IMR-90 (cell line): ENCODE results near the gene SLC9A5. TPM values are rescaled to one million over a fixed set of nuclear protein-coding genes. Genes with fewer than 3 reads are reported as not detected.

Source experiments
- ATAC-seq: fragments of 200-7000 bp; cut with Tn5 transposase; 2 replicates; pipeline ENCODE4 v1.9.1; 2020; ENCODE audit warnings: low read depth, mild to moderate bottlenecking, moderate library complexity
- BruUV-seq: library from RNA; stranded (reverse); fragments of 400-500 nt; replicated peaks from 2 replicates; lab custom pipeline; 2021; lab: Mats Ljungman, UMichigan
- CTCF ChIA-PET: fragments of 300-600 bp; formaldehyde crosslinking; extraction: SDS; loops from one replicate; lab custom pipeline; 2021; ENCODE audit warnings: antibody characterized with exemption; lab: Yijun Ruan, JAX
- POLR2A ChIA-PET: fragments of 300-600 bp; sonication (Branson Sonifier 250); formaldehyde crosslinking; loops from one replicate; lab custom pipeline; 2022; ENCODE audit warnings: antibody characterized with exemption; ENCODE audit not compliant: unreplicated experiment; lab: Charles Lee
- DNase-seq: peaks from one replicate; pipeline ENCODE4 v3.0.0; 2013
- H2AFZ ChIP-seq: replicated peaks from 2 replicates; pipeline ENCODE3; 2013; ENCODE audit warnings: low read length, mild to moderate bottlenecking; ENCODE audit not compliant: poor library complexity
- H2AK5ac ChIP-seq: 2 replicates; pipeline ENCODE4 v1.6.1; 2013; ENCODE audit warnings: low read depth, low read length, inconsistent platforms
- H2AK9ac ChIP-seq: replicated peaks from 2 replicates; pipeline ENCODE3; 2013; ENCODE audit warnings: mild to moderate bottlenecking, low read depth, low read length, moderate library complexity; ENCODE audit not compliant: poor library complexity
- H2BK120ac ChIP-seq: 2 replicates; pipeline ENCODE4 v1.6.1; 2013; ENCODE audit warnings: low read depth, low read length, inconsistent platforms
- H2BK15ac ChIP-seq: 3 replicates; pipeline ENCODE4 v1.6.1; 2013; ENCODE audit warnings: low read depth, low read length, inconsistent platforms
- H2BK20ac ChIP-seq: 2 replicates; pipeline ENCODE4 v1.6.1; 2013; ENCODE audit warnings: low read depth, mild to moderate bottlenecking, inconsistent platforms, low read length, moderate library complexity
- H2BK5ac ChIP-seq: 2 replicates; pipeline ENCODE4 v1.6.1; 2013; ENCODE audit warnings: mild to moderate bottlenecking, low read depth, low read length, inconsistent platforms; ENCODE audit not compliant: poor library complexity, severe bottlenecking
- H3K14ac ChIP-seq: replicated peaks from 2 replicates; pipeline ENCODE4 v1.6.1; 2013; ENCODE audit warnings: low read depth, low read length, inconsistent platforms
- H3K18ac ChIP-seq: 2 replicates; pipeline ENCODE4 v1.6.1; 2013; ENCODE audit warnings: low read depth, low read length, control low read depth
- H3K23ac ChIP-seq: 2 replicates; pipeline ENCODE4 v1.6.1; 2013; ENCODE audit warnings: low read depth, low read length, inconsistent platforms
- H3K27ac ChIP-seq: 2 replicates; pipeline ENCODE4 v1.5.1; 2013; ENCODE audit warnings: mild to moderate bottlenecking, control low read depth, low read length; ENCODE audit not compliant: insufficient read depth
- H3K27me3 ChIP-seq: 2 replicates; pipeline ENCODE4 v1.6.1; 2013; ENCODE audit warnings: low read length; ENCODE audit not compliant: control insufficient read depth, insufficient read depth
- H3K36me3 ChIP-seq: 2 replicates; pipeline ENCODE4 v1.6.1; 2013; ENCODE audit warnings: low read length, mixed read lengths; ENCODE audit not compliant: control insufficient read depth, insufficient read depth
- H3K4ac ChIP-seq: 2 replicates; pipeline ENCODE4 v1.6.1; 2013; ENCODE audit warnings: low read depth, low read length, inconsistent platforms
- H3K4me1 ChIP-seq: 2 replicates; pipeline ENCODE4 v1.6.1; 2013; ENCODE audit warnings: low read length, mixed read lengths; ENCODE audit not compliant: control insufficient read depth, insufficient read depth
- H3K4me2 ChIP-seq: 2 replicates; pipeline ENCODE4 v1.6.1; 2013; ENCODE audit warnings: low read depth, mild to moderate bottlenecking, control low read depth, low read length, moderate library complexity
- H3K4me3 ChIP-seq: 2 replicates; pipeline ENCODE4 v1.5.1; 2013; ENCODE audit warnings: low read depth, mild to moderate bottlenecking, control low read depth, low read length, moderate library complexity; ENCODE audit not compliant: insufficient read depth
- H3K56ac ChIP-seq: 2 replicates; pipeline ENCODE4 v1.6.1; 2013; ENCODE audit warnings: low read length, inconsistent platforms; ENCODE audit not compliant: insufficient read depth; ENCODE audit errors: extremely low read depth
- H3K79me1 ChIP-seq, 2 experiments: 2 replicates each; pipeline ENCODE4 v1.6.1; 2013; ENCODE audit warnings: low read length in 2 of 2, inconsistent platforms in 1 of 2, low read depth in 1 of 2
- H3K9ac ChIP-seq: 2 replicates; pipeline ENCODE4 v1.6.1; 2013; ENCODE audit warnings: low read depth, low read length, control low read depth
- H3K9me1 ChIP-seq: 2 replicates; pipeline ENCODE4 v1.6.1; 2013; ENCODE audit warnings: low read length, inconsistent platforms; ENCODE audit not compliant: insufficient read depth
- H3K9me3 ChIP-seq: 2 replicates; pipeline ENCODE4 v1.6.1; 2013; ENCODE audit warnings: low read length; ENCODE audit not compliant: control insufficient read depth, insufficient read depth
- H4K20me1 ChIP-seq: 2 replicates; pipeline ENCODE4 v1.6.1; 2013; ENCODE audit warnings: low read length, inconsistent platforms; ENCODE audit not compliant: insufficient read depth
- H4K5ac ChIP-seq: 2 replicates; pipeline ENCODE4 v1.6.1; 2013; ENCODE audit warnings: mild to moderate bottlenecking, low read depth, low read length, control low read depth
- H4K8ac ChIP-seq, 2 experiments: 2 replicates each; pipeline ENCODE4 v1.6.1; 2013; ENCODE audit warnings: low read depth in 2 of 2, low read length in 2 of 2, control low read depth in 1 of 2, inconsistent platforms in 1 of 2
- H4K91ac ChIP-seq: 2 replicates; pipeline ENCODE4 v1.6.1; 2013; ENCODE audit warnings: low read depth, low read length, inconsistent platforms; ENCODE audit not compliant: insufficient read depth
- CEBPB ChIP-seq: IDR thresholded peaks from 2 replicates; pipeline ENCODE4 v1.6.1; 2012; ENCODE audit warnings: low read depth, low read length, improper control_type of control experiment
- CTCF ChIP-seq: conservative IDR thresholded peaks from 2 replicates; pipeline ENCODE4 v1.5.1; 2012; ENCODE audit warnings: mild to moderate bottlenecking, low read depth, low read length, improper control_type of control experiment
- ELK1 ChIP-seq: fragments of 150-350 bp; IDR thresholded peaks from 2 replicates; pipeline ENCODE4 v1.6.1; 2016; ENCODE audit warnings: low read depth, mild to moderate bottlenecking, low read length, moderate library complexity, borderline replicate concordance
- NFE2L2 ChIP-seq: fragments of 150-350 bp; IDR thresholded peaks from 2 replicates; pipeline ENCODE4 v1.6.1; 2016; ENCODE audit warnings: low read depth, mild to moderate bottlenecking, low read length
- POLR2A ChIP-seq: IDR thresholded peaks from 2 replicates; pipeline ENCODE4 v1.6.1; 2012; ENCODE audit warnings: mild to moderate bottlenecking, low read depth, low read length
- RAD21 ChIP-seq: IDR thresholded peaks from 2 replicates; pipeline ENCODE4 v1.6.1; 2012; ENCODE audit warnings: low read length, improper control_type of control experiment
- RCOR1 ChIP-seq: IDR thresholded peaks from 2 replicates; pipeline ENCODE4 v1.6.1; 2012; ENCODE audit warnings: mild to moderate bottlenecking, low read length, improper control_type of control experiment; ENCODE audit not compliant: insufficient replicate concordance
- SMC3 ChIP-seq: fragments of 150-350 bp; IDR thresholded peaks from 2 replicates; pipeline ENCODE4 v1.6.1; 2016; ENCODE audit warnings: low read depth, mild to moderate bottlenecking, antibody characterized with exemption, low read length, moderate library complexity
- WGBS, 2 experiments: methylation state at CpG; one replicate each; pipeline versions ENCODE4 v1.1.5 to v1.1.7; 2013; ENCODE audit warnings: missing lambda C conversion rate in 2 of 2; ENCODE audit not compliant: insufficient read length in 1 of 2; ENCODE audit errors: extremely low coverage in 2 of 2; 5-methylcytosine and 5-hydroxymethylcytosine counted together
- dilution Hi-C: fragments of 300-500 bp; cut with HindIII; formaldehyde crosslinking; loops from one replicate; pipeline ENCODE4 v1.14.3; 2018; ENCODE audit warnings: low sequenced_read_pairs; ENCODE audit not compliant: unreplicated experiment
- in situ Hi-C: fragments of 300-500 bp; cut with MboI; formaldehyde crosslinking; loops from 3 replicates; pipeline ENCODE4 v1.14.3; 2019; ENCODE audit warnings: low sequenced_read_pairs, inconsistent platforms, mixed read lengths
- intact Hi-C: fragments of 100-400 bp; cut with micrococcal nuclease; formaldehyde crosslinking; loops from 2 replicates; pipeline ENCODE4 v1.10.0; 2022
- polyA plus RNA-seq, 3 experiments: library from polyadenylated mRNA; depleted of rRNA; stranded (reverse); fragments of >200 nt; gene quantifications; 2 replicates each; pipeline ENCODE4 v1.2.3, GENCODE V29; 2012; ENCODE audit warnings: low replicate concordance in 1 of 3
- total RNA-seq: library from RNA; depleted of rRNA; stranded (reverse); fragments of >200 nt; gene quantifications from 2 replicates; pipeline ENCODE4 v1.2.3, GENCODE V29; 2012

Gene SLC9A5
- total and polyA plus RNA-seq, 2 of the 4 experiments (the other 2 are of a cell fraction): 1.8 to 5.7 TPM

GRCh38 chr16:67210069-67210937 lies 38.5 kb upstream of the SLC9A5 start:
- no TSS peak for BruUV-seq
- DNase-seq (no peak), ATAC-seq (no peak)
- ChIA-PET CTCF (interaction anchor here (1.5 kb wide), 1 partner anchor 12 kb away, joined by 3 read pairs; no protein-coding TSS in a partner anchor), POLR2A (no interaction called here)
- Histone ChIP-seq H3K4me1 (peaks cover 8% of the 10 kb centered on the region), H3K79me1 (peaks cover 0 to 9% of the 10 kb centered on the region in 2 experiments; a peak in 1 of 4 replicates), H3K9ac (no peak overlapping the region), H3K14ac (no peak overlapping the region), H2AK5ac (no peak overlapping the region), H2BK120ac (no peak overlapping the region), H3K4me3 (no peak overlapping the region), H3K56ac (no peak overlapping the region), H3K23ac (no peak overlapping the region), H3K9me3 (no peaks in the 10 kb centered on the region), H3K18ac (no peak overlapping the region), H3K27ac (no peak overlapping the region), H4K20me1 (0 out of 2 replicates have a peak, but pooled peaks cover 6% of the 10 kb centered on the region), H3K36me3 (no peaks in the 10 kb centered on the region), H4K5ac (no peak overlapping the region), H3K4ac (no peak overlapping the region), H4K8ac (no peak overlapping the region), H3K27me3 (no peaks in the 10 kb centered on the region), H2BK15ac (no peak overlapping the region), H2AK9ac (no peak overlapping the region), H4K91ac (no peak overlapping the region), H3K4me2 (no peak overlapping the region), H2AFZ (no peak overlapping the region), H2BK20ac (no peak overlapping the region), H3K9me1 (peaks cover 20% of the 10 kb centered on the region), H2BK5ac (no peak overlapping the region)
- intact Hi-C loops (no loop called here), in situ Hi-C loops (no loop called here), dilution Hi-C loops (no loop called here)
- 87% methylated on average over 17 of the region's 25 CpGs; no CpG with 5 or more reads in 1 of the 2 experiments for WGBS, 2 experiments
- TF ChIP-seq SMC3 (no peak), CTCF (no peak), POLR2A (no peak), NFE2L2 (no peak), RCOR1 (no peak), CEBPB (no peak), ELK1 (no peak), RAD21 (no peak)
